LoVo (cell line): ENCODE results near the gene ELFN2.
A peak's percentile ranks its signal among the peaks of the same experiment; 100 is the strongest.

Source experiments
- DNase-seq: peaks from one replicate; pipeline ENCODE4 v3.0.0-alpha.2; 2016; ENCODE audit warnings: low spot score

Gene ELFN2

GRCh38 chr22:37356922-37357321, 70.4 kb downstream of the ELFN2 start:
- no peak for DNase-seq

GRCh38 chr22:37355174-37355573, 72.1 kb downstream of the ELFN2 start:
- DNase-seq: no peak

- no peak for DNase-seq
Measured at GRCh38 chr22:37354670-37355069, 72.6 kb downstream of the ELFN2 start.

- DNase-seq: peak; percentile 16
Measured at GRCh38 chr22:37354261-37354660, 73.0 kb downstream of the ELFN2 start.

GRCh38 chr22:37353839-37354238, 73.4 kb downstream of the ELFN2 start:
- DNase-seq: no peak

GRCh38 chr22:37352481-37352880, 74.8 kb downstream of the ELFN2 start:
- DNase-seq: no peak

- no peak for DNase-seq
Measured at GRCh38 chr22:37351232-37351631, 76.0 kb downstream of the ELFN2 start.

- DNase-seq: no peak
Measured at GRCh38 chr22:37349043-37349814, 78.0 kb downstream of the ELFN2 start.

- no peak for DNase-seq
Measured at GRCh38 chr22:37346505-37346895, 80.8 kb downstream of the ELFN2 start.

GRCh38 chr22:37345863-37346504, 81.3 kb downstream of the ELFN2 start:
- no peak for DNase-seq

GRCh38 chr22:37344735-37345449, 82.4 kb downstream of the ELFN2 start:
- DNase-seq: no peak

- DNase-seq: no peak
Measured at GRCh38 chr22:37343863-37344734, 83.2 kb downstream of the ELFN2 start.

GRCh38 chr22:37343348-37343747, 83.9 kb downstream of the ELFN2 start:
- no peak for DNase-seq

- DNase-seq: no peak
Measured at GRCh38 chr22:37342065-37342464, 85.2 kb downstream of the ELFN2 start.

- no peak for DNase-seq
Measured at GRCh38 chr22:37340331-37341262, 86.7 kb downstream of the ELFN2 start.

GRCh38 chr22:37338539-37339246, 88.6 kb downstream of the ELFN2 start:
- no peak for DNase-seq

- DNase-seq: no peak
Measured at GRCh38 chr22:37337204-37337943, 89.9 kb downstream of the ELFN2 start.

- DNase-seq: no peak
Measured at GRCh38 chr22:37336579-37336978, 90.7 kb downstream of the ELFN2 start.

- DNase-seq: no peak
Measured at GRCh38 chr22:37335806-37336199, 91.5 kb downstream of the ELFN2 start.
